Activated effector memory CD4-positive, alpha-beta T cell treated with Interleukin-2 at 50 U/mL for 16 hours (primary cell): ENCODE data around the gene SARDH.
"Not testable (repeated sequence)": the region's sequence is repeated elsewhere in the genome, so short reads cannot be mapped to it uniquely, and the experiment has no call there.

ENCODE experiments used
- DNase-seq: peaks from one replicate; pipeline ENCODE4 v3.0.0-alpha.2; 2020

SARDH gene

GRCh38 chr9:133681658-133682306 lies 56.4 kb downstream of the SARDH start:
- DNase-seq = no peak

GRCh38 chr9:133680976-133681657 lies 57.0 kb downstream of the SARDH start:
- DNase-seq = no peak

GRCh38 chr9:133680250-133680975 lies 57.7 kb downstream of the SARDH start:
- DNase-seq = no peak

GRCh38 chr9:133679466-133680061 lies 58.6 kb downstream of the SARDH start:
- no peak for DNase-seq

- DNase-seq = no peak
Measured at GRCh38 chr9:133679056-133679455, 59.1 kb downstream of the SARDH start.

- DNase-seq = peak; percentile 61
Measured at GRCh38 chr9:133677126-133678010, 60.8 kb downstream of the SARDH start.

GRCh38 chr9:133676450-133676849 lies 61.7 kb downstream of the SARDH start:
- no peak for DNase-seq

- not testable (repeated sequence) for DNase-seq
Measured at GRCh38 chr9:133675796-133676195, 62.4 kb downstream of the SARDH start.

- no peak for DNase-seq
Measured at GRCh38 chr9:133674091-133674490, 64.1 kb downstream of the SARDH start.

GRCh38 chr9:133673258-133673655 lies 64.9 kb downstream of the SARDH start:
- DNase-seq = no peak

GRCh38 chr9:133672503-133673257 lies 65.5 kb downstream of the SARDH start:
- no peak for DNase-seq

GRCh38 chr9:133671371-133671770 lies 66.8 kb downstream of the SARDH start:
- no peak for DNase-seq

- no peak for DNase-seq
Measured at GRCh38 chr9:133670466-133670865, 67.7 kb downstream of the SARDH start.

- no peak for DNase-seq
Measured at GRCh38 chr9:133669182-133669801, 68.9 kb downstream of the SARDH start.

- no peak for DNase-seq
Measured at GRCh38 chr9:133667759-133668450, 70.2 kb downstream of the SARDH start.

- DNase-seq = no peak
Measured at GRCh38 chr9:133666845-133667244, 71.3 kb downstream of the SARDH start.

GRCh38 chr9:133666387-133666786 lies 71.8 kb downstream of the SARDH start:
- no peak for DNase-seq

- DNase-seq = no peak
Measured at GRCh38 chr9:133665535-133665934, 72.6 kb downstream of the SARDH start.

GRCh38 chr9:133665096-133665495 lies 73.1 kb downstream of the SARDH start:
- no peak for DNase-seq

GRCh38 chr9:133664173-133665050 lies 73.7 kb downstream of the SARDH start:
- DNase-seq = no peak
